ENCODE data around the gene ARHGAP29.

ARHGAP29 gene

DNA sequence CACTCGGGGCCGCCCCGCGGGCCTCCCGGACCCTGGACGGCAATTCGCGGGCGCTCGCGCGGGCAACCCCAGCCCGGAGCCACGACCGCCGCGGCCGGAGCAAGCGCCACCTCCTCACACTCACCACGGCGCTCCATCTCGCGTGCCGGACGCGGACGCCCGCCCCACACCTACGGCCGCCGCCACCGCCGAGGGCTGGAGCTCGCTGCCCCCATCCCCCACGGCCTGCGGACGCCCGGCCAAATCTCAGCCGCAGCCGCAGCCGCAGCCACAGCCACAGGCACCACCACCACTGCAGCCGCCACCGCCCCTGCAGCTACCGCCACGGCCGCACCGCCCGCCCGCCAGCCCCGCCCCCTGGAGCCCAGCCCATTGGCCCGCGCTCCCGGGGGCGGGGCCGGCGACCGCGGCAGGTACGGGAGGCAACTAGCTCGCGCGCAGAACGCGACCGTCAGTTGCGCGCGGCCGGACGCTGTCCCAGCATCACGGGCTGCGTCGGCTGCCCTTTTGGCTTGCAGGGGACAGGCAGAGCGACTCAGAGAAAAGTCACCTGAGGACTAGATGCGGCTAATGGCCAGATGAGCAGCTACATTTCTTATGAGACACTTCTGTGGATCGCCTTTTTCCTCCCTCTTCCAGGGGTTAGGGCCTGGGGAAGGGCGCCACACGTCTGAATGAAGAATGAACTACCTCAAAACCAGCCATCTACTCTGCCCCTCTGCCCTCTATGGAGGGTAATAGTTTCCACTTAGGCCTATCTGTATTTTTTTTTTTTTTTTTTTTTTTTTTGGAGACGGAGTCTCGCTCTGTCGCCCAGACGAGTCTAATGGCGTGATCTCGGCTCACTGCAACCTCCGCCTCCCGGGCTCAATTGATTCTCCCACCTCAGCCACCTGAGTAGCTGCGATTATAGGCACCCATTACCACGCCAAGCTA, at the start of gene ARHGAP29:
ARHGAP29 (minus strand) TSS at position 294 of the 936 bp plus-strand sequence. CDS start 5,973 bp downstream, outside the sequence.
- H3K4me3 ChIP-seq (ENCODE audit: control insufficient read depth, low read depth, low read length): peak within 1 kb of the TSS; percentile 89
- TF ChIP-seq, protein P1, sequence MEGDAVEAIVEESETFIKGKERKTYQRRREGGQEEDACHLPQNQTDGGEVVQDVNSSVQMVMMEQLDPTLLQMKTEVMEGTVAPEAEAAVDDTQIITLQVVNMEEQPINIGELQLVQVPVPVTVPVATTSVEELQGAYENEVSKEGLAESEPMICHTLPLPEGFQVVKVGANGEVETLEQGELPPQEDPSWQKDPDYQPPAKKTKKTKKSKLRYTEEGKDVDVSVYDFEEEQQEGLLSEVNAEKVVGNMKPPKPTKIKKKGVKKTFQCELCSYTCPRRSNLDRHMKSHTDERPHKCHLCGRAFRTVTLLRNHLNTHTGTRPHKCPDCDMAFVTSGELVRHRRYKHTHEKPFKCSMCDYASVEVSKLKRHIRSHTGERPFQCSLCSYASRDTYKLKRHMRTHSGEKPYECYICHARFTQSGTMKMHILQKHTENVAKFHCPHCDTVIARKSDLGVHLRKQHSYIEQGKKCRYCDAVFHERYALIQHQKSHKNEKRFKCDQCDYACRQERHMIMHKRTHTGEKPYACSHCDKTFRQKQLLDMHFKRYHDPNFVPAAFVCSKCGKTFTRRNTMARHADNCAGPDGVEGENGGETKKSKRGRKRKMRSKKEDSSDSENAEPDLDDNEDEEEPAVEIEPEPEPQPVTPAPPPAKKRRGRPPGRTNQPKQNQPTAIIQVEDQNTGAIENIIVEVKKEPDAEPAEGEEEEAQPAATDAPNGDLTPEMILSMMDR (IDR thresholded peaks at IDR 0.05; ENCODE audit: control insufficient read depth, insufficient read depth, low read depth, low read length, missing control alignments): peak; percentile 2
- DNase-seq (ENCODE audit: low read depth): no peak

DNA sequence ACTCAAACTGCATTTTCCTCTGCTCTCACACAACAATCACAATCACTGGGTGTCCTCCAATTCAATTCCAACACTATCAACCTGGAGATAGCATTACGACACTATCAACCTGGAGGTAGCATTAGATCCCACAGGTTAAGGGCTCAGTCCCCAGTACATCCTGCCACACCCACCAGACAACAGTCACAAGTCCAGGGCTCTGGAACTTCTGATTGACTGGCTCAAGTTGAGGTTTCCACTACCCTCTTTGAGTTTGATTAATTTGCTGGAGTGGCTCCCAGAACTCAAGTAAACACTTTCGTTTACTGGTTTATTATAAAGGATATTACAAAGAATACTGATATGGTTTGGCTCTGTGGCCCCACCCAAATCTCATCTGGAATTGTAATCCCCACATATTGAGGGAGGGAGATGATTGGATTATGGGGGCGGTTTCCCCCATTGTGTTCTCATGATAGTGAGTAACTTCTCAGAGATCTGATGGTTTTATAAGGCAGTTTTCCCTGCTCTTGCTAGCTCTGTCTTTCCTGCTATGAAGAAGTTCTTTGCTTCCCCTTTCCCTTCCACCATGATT, 49.6 kb upstream of the ARHGAP29 start:
- TF ChIP-seq, protein P1 (IDR thresholded peaks at IDR 0.05; ENCODE audit: control insufficient read depth, insufficient read depth, low read depth, low read length, missing control alignments): no peak
- DNase-seq (ENCODE audit: low read depth): no peak
- H3K4me3 ChIP-seq (ENCODE audit: control insufficient read depth, low read depth, low read length): no peak overlapping the region

- TF ChIP-seq, protein P1 (IDR thresholded peaks at IDR 0.05; ENCODE audit: control insufficient read depth, insufficient read depth, low read depth, low read length, missing control alignments): no peak
- H3K4me3 ChIP-seq (ENCODE audit: control insufficient read depth, low read depth, low read length): no peak overlapping the region
- no peak for DNase-seq (ENCODE audit: low read depth)
Measured at GRCh38 chr1:94285031-94285654, 47.8 kb upstream of the ARHGAP29 start.

DNA sequence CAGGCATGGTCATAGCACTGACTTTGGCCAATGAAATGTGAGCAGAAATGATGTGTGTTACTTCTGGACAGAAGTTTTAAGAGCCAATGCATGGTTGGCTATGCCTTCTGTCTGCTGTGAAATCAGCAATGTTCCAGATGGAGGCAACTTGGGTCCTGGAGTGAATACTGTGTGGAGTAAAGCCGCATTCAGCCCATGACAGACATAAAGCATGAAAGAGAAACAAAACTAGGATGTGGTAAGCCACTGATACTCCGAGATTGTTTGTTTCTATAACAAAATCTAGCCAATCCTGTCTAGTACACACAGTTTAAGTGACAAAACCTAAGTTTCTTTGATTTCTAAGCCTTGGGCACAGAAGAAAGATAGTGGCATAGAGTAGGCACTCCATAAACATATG, 47.1 kb upstream of the ARHGAP29 start:
- DNase-seq (ENCODE audit: low read depth): no peak
- no peak overlapping the region for H3K4me3 ChIP-seq (ENCODE audit: control insufficient read depth, low read depth, low read length)
- TF ChIP-seq, protein P1 (IDR thresholded peaks at IDR 0.05; ENCODE audit: control insufficient read depth, insufficient read depth, low read depth, low read length, missing control alignments): no peak

DNA sequence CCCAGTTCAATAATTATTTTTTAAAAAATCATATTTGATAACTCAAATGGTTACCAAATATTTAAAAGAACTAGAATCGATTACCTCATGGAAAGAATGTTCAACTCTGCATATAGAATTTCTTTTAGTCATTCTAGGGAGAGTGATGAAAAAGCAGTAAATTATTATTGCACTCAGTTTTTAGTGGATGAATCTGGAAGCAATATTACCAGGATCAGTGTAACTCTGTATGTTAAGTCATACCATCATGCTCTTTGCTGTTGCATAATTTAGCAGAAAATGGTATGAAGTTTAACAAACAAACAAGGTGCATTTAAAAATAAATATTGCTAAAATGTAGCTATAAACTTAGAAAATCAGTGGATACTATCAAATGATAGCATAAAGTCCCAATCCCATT, 46.1 kb upstream of the ARHGAP29 start:
- no peak for DNase-seq (ENCODE audit: low read depth)
- H3K4me3 ChIP-seq (ENCODE audit: control insufficient read depth, low read depth, low read length): no peak overlapping the region
- TF ChIP-seq, protein P1 (IDR thresholded peaks at IDR 0.05; ENCODE audit: control insufficient read depth, insufficient read depth, low read depth, low read length, missing control alignments): no peak

DNA sequence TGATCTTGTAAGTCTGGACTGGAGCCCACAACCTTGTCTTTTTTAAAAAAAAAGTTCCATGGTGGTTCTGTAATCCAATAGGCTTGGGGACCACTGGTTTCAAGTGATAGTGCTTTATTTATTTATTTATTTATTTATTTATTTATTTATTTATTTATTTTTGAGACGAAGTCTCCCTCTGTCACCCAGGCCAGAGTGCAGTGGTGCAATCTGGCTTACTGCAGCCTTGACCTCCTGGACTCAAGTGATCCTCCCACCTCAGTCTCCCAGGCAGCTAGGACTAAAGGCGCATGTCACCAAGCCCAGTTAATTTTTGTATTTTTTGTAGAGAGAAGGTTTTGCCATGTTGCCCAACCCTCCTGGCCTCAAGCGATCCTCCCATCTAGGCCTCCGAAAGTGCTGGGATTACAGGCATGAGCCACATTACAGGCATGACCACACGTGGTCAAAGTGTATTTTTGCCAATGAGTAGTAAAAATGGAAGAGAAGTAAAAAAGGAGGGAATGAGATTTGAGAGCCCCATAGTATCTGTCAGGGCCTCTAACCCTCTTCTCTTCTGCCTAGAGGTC, 44.8 kb upstream of the ARHGAP29 start:
- no peak for DNase-seq (ENCODE audit: low read depth)
- H3K4me3 ChIP-seq (ENCODE audit: control insufficient read depth, low read depth, low read length): no peak overlapping the region
- TF ChIP-seq, protein P1 (IDR thresholded peaks at IDR 0.05; ENCODE audit: control insufficient read depth, insufficient read depth, low read depth, low read length, missing control alignments): no peak

All from AG09309 (cell line).